Stimulated activated CD4-positive, alpha-beta T cell treated with anti-CD3 and anti-CD28 coated beads, Interleukin-1b, Interleukin-23, amount 100 ng/mL, for 4 hours (primary cell): ENCODE measurements around the gene C2orf15.
"Not testable (repeated sequence)": the region's sequence is repeated elsewhere in the genome, so short reads cannot be mapped to it uniquely, and the experiment has no call there.

ENCODE experiments used
- DNase-seq, 2 donors: peaks; one replicate each; pipeline ENCODE4 v3.0.0-alpha.2; 2020; ENCODE audit warnings: low read depth in 2 of 2

The C2orf15 gene

DNA sequence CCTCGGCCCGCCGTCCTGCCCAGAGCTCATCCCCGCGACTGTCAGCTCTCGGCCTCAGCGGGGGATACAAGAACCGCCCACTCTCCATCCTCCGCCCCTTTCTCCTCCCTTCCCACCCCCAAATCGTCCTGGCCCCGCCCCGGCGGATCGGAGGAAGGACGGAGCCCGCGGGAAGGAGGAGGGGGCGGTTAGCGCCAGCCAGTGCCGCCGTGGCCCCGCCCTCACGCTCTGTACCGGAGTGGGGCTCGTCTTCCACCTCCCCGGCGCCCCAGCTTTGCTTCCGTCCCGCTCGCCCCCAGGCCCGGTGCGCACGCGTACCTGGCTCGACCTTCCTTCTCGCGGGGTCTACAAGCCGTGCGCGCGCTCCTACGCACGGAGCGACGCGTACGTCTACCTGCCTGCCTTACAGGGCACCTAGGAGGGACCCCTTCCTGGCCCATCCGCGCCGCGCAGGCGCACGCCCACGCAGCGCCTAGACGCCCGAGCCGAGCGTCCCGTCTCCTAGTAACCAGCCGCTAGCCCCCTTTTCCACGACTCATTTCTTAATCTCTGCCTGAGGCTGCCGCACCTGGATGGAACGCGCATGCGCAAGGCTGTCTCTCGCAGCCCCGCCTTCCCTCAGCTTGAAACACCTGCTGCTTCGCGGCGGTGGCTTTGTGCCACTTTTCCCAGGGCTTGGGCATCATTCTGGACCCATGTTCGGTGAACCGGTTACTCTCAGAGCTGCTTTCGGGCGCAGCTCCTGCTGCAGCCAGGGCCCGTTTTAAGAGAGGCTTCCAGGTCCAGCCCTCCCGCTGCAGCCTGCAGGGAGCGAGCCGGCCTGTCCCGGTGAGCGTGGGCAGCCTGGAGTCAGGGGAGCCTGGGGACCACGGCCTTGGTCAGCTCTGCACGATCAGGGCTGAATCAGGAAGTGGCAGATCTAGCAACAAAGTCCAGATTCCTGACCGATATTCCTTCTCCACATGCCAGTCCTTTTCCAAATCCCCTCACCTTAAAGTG lies at the start of gene C2orf15:
Gene C2orf15, plus strand, starts transcription at position 598 of the 999 bp plus-strand sequence. CDS start 8,852 bp downstream, outside the sequence.
- DNase-seq = peak; percentile 96 to 97

- no peak for DNase-seq
Observed at GRCh38 chr2:99096728-99097127, 44.8 kb upstream of the C2orf15 start.

DNA sequence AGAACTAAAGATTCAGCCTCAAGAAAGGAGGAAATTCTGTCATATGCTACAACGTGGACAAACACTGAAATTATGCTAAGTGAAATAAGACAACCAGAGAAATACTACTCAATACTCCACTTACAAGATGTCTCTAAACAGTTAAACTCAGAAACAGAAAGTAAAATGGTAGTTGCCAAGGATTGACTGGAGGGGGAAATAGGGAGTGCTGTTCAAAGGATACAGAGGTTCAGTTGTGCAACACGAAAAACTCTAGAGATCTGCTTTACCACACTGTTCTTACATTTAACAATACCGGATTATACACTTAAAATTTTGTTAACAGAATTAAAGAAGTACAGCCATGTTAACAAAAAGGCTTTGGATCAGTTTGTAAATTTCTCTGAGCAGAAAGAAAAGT lies 39.8 kb upstream of the C2orf15 start:
- no peak for DNase-seq

GRCh38 chr2:99104006-99104405 lies 37.5 kb upstream of the C2orf15 start:
- no peak for DNase-seq

DNA sequence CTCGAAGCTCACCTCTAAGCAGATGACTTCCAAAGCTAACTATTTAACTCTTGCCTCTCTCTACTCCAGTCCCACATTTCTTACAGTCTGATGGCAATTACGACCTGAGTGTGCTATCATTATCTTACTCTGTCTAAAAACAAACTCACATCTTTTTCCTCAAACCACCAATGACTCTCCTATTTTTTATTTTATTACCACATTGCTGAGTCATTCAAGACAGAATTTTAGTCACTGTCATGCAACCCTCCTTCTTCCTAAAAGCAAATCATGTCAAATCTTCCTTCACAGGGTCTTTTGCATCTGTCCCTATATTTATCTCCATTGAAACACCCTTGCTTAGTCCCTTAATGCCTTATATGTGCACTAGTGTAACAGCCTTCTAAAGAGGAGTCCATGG lies 34.6 kb upstream of the C2orf15 start:
- DNase-seq = no peak

DNA sequence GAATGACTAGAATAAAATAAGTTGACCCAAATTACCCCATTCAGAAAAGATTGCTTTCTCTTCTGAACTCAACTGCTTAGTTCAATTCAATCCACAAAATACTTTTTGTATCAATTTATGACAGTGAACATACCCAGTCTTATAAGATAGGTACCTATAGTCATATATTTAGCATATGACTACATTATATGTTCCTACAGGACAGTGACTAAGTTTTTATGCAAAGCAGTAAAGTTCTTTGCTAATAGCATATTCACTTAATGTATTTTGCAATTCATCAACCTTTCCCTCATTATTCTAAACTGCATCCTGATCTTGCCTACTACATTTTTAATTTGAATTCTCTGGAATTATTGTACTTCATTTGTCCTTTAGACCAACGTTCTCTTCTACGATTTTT lies 30.3 kb upstream of the C2orf15 start:
- DNase-seq = no peak

- no peak for DNase-seq
Observed at GRCh38 chr2:99111945-99112344, 29.6 kb upstream of the C2orf15 start.

GRCh38 chr2:99112617-99113016 lies 28.9 kb upstream of the C2orf15 start:
- no peak for DNase-seq

DNA sequence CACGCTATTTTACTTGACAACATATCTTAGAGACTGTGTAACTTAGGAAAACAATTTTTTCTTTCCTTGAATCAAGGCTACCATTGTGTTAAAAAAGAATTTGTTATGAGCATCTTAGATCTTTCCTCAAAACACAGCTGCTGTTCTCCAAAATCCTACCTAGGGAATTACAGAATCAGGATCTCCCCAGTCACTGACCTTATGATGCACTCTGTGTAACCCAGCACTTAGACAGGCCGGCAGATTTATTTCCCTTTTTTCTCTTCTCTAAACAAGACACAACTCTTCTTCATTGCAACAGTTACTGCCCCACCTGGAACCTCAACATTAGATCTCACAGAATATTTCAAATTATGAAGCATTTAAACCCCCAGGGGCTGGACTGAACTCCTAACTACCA lies 13.5 kb upstream of the C2orf15 start:
- DNase-seq = no peak

DNA sequence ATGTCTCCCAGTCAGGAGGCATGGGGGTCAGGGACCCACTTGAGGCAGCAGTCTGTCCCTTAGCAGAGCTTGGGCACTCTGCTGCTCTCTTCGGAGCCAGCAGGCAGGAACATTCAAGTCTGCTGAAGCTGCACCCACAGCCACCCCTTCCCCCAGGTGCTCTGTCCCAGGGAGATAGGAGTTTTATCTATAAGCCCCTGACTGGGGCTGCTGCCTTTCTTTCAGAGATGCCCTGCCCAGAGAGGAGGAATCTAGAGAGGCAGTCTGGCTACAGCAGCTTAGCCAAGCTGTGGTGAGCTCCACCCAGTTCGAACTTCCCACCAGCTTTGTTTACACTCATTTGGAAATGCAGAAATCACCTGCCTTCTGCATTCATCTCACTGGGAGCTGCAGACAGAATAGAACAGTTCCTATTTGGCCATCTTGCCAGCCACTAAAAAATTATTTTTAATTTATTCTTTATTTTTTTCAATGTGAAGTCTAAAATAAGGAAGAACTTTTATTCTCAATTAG lies 6.4 kb upstream of the C2orf15 start:
- DNase-seq = not testable (repeated sequence)

DNA sequence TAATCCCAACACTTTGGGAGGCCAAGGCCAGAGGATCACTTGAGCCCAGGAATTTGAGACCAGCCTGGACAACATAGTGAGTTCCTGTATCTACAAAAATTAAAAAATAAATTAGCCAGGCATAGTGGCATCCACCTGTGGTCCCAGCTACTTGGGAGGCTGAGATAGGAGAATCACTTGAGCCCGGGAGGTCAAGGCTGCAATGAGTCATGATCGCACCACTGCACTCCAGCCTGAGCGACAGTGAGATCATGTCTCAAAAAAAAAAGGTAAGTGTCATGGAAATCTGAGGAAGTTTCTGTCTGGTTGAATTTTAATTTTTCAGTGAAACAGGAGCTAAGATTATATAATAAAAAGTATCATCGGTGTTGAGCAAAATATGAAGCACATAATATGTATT lies 2.5 kb upstream of the C2orf15 start:
- DNase-seq = no peak

GRCh38 chr2:99140056-99140859 lies 1.2 kb upstream of the C2orf15 start:
- no peak for DNase-seq

DNA sequence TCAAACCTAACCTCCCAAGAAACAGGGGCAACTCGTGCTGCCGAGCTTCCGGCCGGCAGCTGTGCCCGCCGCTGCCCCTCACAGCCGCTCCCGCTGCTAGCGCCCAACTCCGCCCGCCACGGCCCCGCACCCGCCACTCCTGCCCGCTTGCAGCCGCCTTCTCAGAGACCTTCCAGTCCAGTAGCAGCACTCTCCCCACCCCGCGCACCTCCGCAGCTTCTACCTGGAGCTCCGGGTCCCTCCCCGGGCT lies 722 bp upstream of the C2orf15 start:
- no peak for DNase-seq

DNA sequence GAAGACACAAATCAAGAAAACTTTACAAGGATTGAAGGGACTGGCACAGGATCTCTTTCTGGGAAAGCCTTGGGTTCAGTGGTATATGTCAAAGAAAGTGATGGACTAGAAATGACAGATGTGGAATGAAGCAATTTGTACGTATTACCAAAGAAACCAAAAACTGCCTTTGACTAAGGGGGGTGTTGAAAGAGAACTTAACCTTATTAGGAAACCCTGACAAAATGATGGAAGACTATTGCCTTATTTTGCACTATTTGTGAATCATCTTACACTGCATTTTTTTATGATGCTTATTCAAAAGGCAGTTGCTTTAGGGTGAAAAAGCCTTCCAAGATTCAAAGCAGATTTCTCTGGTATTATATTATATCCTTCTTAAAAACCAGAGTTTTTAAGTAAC lies 9.2 kb downstream of the C2orf15 start:
- DNase-seq = no peak

- no peak for DNase-seq
Observed at GRCh38 chr2:99152199-99152895, 10.8 kb downstream of the C2orf15 start.

- DNase-seq = no peak
Observed at GRCh38 chr2:99153921-99154604, 12.6 kb downstream of the C2orf15 start.

DNA sequence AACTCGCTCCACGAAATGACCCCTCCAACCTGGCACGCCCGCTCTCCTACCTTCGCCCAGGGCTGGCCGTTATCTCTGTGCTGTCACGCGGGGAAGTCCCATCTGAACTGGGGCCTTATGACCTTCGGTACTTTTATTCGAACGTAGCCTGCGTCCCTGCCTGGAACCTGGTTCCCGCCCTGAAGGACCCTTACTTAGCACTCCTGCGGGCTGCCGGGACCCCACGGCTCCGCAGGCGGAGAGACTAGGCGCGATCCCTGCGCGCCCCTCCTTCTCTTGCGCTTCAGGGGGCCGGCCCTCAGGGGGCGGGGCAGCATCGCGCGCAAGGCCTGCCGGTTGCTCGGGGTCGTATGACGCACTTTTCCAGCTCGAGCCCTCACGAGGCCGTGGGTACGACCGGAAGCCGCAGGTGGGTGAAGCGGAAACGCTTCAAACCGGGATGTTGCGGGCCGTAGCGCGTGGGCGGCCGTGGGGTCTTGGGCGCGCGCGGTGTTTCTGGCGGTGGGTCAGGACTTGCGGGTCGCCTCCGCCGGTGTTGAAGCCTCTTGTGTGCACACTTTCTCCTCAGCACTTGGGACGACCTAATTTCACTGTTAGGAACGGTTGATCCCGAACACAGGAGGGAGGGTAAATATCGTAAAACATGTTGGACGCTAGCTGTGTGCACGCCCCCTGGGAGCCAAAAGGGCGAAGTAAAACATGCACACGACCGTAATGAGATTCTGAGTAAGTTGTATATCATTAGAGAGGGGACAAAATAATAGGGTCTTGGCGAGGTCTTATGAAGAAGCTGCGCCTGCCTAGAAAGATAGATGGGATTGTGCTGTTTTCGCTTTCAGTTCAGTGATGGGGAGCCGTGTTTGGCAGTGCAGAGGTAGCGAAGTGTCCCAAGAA lies 13.4 kb downstream of the C2orf15 start, which contains the start of the genes LIPT1 and TSGA10:
Gene LIPT1, plus strand, starts transcription at position 325 of the 894 bp plus-strand sequence. CDS start 6,991 bp downstream, outside the sequence.
Gene TSGA10, minus strand, starts transcription at position 300 of the 894 bp plus-strand sequence. CDS start 45,503 bp downstream, outside the sequence.
- DNase-seq = peak; percentile 85 to 87

DNA sequence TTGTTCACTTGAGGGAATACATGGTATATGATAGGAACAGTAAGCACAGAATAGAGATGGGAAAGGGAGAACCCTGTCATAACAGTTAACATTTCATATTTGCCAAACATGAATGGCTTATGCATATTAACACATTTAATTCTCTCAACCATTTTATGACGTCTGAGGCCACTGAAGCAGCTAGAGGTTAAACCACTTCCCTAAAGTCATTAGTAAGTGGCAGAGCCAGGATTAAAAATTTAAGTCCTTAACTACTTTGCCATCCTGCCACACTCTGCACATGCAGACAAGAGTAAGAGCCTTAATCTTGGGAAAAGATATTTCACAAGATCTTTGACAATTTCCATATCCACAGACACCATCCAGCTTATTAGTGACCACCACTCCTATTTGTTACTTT lies 15.4 kb downstream of the C2orf15 start:
- no peak for DNase-seq

DNA sequence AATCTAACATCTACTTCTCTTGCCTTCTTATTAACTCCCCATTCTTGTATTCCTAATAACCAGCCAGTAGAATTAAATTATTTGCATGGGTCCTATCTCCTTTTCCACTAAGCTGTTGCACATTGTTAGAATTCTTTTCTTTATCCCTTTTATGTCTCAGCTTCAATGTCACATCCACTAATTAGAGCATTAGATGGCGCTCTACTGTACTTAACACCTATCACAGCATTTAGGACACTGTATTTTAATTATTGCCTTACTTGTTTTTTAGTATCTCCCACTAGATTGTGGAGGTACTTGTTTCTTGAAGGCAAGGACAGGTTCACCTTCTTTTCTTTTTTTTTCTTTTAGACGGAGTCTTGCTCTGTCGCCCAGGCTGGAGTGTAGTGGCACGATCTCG lies 17.1 kb downstream of the C2orf15 start:
- no peak for DNase-seq

DNA sequence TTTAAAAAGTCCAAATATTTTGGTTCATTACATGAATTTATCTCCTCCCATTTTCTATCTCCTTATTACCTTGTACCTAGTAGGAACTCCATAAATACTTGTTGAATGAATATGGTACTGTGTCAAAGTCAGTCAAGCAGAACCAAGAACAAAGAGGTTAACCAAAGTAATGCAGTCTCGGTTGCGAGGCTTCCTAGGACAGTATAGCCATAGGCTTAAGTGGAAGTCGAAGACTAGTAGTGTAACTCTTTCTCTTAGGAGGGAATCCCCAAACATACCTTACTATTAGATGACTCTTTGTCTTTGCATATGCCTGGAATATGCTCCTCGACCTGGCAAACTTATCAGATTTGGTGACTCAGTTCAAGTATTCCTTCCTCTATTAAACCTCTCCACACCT lies 18.1 kb downstream of the C2orf15 start:
- no peak for DNase-seq
